HG03039 (cell line): Measurements from ENCODE around the gene SACS.

Source experiments
- ATAC-seq: cut with Tn5 transposase; IDR thresholded peaks from one replicate; pipeline ENCODE4 v1.9.1; 2021; ENCODE audit warnings: mild to moderate bottlenecking, moderate library complexity; ENCODE audit not compliant: unreplicated experiment

The SACS gene

DNA sequence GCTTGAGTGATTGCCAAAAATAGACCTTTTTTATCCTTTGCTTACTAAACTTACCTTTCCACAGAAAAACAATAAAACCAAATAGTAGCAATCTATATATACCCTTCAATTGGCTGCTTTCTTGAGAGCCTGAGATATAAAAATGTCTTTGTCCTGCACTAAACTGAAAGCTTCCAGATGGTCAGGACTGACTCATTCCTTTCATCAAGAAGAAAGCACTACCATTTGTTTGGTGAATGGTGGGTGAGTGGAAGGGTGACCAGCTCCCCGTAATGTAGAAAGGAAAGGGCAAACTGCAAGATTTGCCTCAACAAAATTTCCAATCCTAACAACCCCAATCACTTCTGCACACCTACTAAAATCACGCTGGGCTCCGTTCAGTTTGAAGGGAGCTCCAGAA, 67.8 kb downstream of the SACS start:
- ATAC-seq = no peak

DNA sequence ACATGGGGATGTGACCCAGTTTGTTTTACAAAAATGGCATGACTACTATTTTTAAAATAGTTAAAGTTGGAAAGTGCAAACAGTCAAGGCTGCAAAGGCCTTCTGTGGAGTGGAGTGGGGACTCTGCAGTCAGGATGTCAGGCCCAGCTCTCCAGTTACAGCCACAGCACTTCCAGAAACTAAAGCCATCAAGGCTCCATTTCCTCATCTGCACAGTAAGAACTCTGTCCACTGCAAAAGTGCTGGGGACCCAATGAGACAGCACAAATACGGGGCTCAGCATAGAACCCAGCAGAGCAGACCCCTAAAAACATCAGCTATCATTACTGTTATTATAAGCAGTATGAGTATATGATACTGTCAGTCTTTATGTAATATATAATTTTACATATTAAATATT, 73.6 kb downstream of the SACS start:
- no peak for ATAC-seq

DNA sequence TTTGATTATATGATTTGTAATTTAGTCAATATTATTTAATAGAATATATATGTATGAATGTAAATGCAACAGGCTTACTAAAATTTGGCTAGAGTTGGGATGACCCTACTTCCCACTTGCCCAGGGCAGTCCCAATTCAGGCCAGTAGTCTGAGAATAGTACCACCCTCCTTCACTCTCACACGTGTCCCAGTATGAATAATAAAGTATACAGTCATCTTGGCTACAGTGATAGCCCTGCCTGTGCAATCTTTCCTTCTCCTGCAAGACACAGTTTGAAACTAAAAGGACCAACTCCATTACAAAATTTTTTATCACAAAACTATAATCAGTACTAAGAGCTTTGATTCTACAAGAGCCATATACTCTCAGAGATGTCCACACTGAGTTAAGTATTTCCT, 76.2 kb downstream of the SACS start:
- ATAC-seq = no peak

- no peak for ATAC-seq
These were observed 77.1 kb downstream of the SACS start for GRCh38 chr13:23356368-23356767.

- ATAC-seq = no peak
These were observed 79.0 kb downstream of the SACS start for GRCh38 chr13:23354520-23354919.

DNA sequence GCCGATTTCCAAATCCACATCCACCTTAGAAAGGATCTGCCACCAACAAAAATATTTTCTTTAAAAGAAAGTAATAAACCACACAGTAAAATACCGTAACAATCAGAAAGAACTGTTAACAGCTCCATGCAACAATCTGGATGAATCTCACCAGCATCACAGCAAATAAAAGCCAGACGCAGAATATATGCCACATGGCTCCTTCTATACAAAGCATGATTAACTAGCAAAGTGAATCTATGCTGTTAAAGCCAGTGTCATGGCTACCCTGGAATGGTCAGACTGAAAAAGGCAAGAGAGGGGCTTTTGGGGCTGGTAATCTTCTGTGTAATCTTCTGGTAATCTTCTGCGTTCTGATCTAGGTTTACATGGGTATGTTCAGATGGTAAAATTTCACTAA, 81.3 kb downstream of the SACS start:
- no peak for ATAC-seq

- ATAC-seq = no peak
These were observed 83.5 kb downstream of the SACS start for GRCh38 chr13:23350009-23350408.

DNA sequence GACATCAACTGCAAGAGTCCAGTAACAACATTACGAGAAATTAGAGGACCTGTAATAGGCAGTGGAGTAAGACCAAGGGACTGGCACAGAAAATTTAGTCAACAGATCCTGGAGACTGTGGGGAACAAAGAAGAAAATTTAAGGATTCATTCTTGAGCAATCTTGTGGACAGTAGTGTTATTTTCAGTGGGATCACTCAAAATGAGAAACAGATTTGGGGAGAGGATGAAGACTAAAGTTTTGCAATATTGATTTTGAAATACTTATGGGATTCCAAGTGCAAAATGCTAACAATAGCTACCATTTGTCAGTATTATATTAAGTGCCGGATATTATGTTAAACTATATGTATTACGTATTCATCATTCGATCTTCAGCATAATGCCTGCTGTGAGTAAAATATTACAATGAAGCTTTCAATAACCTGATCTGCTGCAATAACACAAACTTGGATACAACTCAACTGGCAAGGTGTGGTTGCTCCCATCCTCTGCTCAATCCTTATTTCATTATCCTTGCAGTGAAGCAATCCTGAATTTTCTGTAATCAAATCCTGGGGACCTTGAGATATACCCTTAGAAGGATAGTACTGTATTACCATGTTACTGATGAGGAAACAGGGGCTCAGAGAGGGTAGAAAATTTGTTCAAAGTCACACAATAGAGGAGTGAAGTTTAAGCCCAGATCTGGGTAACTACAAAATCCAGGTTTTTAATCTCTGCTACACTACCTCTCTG, 84.2 kb downstream of the SACS start:
- ATAC-seq = no peak

DNA sequence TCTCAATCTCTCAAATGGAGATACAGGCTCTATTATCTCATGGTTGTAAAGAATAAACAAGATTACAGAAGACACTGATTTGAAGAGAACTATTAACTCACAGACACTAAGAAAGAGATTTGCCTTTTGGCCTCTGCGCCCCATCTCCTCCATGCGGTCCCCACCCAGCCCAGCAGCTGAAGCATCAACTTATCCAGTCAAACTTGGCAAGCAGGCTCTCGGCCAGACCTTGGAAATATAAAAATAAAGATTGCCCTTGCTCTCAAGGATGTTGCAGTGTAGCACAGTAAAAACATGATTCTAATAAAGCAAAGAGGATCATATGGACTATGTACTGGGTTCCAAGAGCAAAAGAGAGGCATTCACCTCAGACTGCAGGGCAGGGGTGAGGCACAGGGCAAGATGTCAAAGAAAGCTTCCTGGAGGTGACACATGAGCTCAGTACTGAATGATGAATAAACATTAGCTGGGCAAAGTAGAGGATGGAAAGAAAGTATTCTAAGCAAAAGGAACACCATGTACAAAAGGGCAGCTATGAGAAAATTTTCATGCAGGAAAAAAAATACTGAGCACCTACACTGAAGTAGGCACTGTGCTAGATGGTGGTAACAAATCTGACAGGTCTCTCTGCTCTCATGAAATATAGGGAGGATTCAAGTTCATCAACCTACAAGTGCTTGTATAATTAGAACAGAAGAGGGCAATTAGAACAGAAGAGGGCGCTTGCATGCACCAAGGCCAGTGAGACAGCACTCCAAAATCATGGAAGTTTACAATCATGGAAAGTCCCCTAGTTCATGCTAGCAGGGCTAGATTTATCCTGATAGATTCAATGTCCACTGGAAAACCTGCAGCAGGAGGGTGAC, 85.0 kb downstream of the SACS start:
- no peak for ATAC-seq

DNA sequence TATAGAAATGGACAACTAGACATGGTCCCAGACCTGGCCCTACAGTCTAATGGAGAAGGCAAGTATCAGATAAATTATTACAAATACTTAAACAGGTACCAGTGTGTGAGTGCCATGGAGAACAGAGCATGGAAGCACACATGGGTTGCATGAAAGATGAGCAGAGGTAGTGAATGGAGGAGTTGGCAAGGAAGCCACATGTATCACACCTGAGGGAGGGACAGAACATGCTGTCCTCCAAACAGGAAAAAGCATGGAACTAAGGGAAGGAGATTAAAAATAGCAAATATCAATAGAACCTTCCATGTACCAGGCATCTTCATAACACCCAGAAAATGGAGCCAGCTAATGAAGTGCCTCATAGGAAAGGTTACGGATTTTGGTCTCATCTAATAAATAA, 85.9 kb downstream of the SACS start:
- ATAC-seq = no peak

DNA sequence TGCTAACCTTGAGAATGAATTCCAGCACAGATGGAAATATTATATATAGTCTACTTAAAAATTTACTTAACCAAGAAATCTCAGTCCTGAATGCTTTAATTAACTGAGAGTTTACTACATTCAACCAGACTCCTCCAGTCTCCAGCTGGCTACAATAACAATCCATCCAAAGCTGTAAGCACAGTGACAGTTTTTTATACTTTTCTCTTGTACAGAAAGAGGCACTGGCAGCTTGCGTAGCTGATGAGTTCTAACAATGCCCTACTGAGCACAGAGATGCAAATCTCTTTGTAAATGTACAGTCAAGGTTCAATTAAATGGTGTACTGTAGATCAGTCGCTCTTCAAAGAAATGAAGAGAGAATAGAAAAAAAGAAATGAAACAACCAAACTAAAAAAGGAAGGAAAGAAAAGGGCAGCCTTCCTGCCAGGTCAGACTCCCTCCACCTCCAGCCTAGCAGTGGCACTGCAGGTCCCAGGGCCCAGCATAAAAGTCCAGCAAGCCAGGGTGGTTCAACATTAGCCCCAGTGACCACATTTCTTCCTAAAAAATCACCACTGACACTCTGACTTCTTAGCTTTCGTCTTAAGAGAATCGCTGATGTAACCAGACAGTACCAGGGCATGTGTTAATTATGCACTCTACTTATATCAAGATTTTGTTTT, 88.4 kb downstream of the SACS start:
- no peak for ATAC-seq

DNA sequence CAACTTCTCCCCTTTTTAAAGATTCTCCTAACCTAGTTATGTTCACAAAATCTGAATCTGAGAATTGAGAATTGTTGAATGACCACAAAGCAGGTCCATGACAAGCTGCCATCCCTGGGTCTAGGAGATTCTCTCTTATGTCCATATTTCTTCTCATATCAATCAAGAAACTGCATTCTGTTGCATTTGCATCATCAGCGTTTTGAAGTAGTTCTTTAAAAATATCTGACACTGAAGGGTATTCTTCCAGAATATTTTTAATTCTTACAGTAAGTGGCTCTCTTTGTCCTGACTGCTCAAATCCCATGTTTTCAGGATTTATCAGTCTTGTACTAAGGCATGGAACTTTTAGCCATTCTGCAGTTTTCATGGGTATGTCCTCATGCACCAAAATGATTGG, 94.3 kb downstream of the SACS start:
- no peak for ATAC-seq

- ATAC-seq = no peak
These were observed 103.1 kb downstream of the SACS start for GRCh38 chr13:23330356-23330755.

DNA sequence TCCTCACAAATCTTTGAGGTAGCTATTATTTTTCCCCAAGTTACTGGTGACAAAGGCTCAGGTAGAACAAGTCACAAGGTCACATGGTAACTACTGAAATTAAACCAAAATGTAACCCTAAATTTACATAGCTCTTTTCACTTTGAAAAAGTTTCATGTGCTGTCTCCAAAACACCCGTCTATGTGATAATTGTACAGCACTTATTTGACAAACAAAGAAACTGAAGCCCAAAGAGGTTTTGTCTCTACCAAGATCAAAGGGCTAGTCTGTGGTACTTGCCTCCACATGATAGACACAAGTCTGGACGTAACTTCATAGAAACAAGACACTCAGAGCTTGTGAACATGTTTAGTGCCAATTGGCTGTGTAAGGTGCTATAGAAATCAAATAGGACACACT, 108.3 kb downstream of the SACS start:
- peak; percentile 37 for ATAC-seq

- ATAC-seq = no peak
These were observed 109.4 kb downstream of the SACS start for GRCh38 chr13:23323946-23324709.

DNA sequence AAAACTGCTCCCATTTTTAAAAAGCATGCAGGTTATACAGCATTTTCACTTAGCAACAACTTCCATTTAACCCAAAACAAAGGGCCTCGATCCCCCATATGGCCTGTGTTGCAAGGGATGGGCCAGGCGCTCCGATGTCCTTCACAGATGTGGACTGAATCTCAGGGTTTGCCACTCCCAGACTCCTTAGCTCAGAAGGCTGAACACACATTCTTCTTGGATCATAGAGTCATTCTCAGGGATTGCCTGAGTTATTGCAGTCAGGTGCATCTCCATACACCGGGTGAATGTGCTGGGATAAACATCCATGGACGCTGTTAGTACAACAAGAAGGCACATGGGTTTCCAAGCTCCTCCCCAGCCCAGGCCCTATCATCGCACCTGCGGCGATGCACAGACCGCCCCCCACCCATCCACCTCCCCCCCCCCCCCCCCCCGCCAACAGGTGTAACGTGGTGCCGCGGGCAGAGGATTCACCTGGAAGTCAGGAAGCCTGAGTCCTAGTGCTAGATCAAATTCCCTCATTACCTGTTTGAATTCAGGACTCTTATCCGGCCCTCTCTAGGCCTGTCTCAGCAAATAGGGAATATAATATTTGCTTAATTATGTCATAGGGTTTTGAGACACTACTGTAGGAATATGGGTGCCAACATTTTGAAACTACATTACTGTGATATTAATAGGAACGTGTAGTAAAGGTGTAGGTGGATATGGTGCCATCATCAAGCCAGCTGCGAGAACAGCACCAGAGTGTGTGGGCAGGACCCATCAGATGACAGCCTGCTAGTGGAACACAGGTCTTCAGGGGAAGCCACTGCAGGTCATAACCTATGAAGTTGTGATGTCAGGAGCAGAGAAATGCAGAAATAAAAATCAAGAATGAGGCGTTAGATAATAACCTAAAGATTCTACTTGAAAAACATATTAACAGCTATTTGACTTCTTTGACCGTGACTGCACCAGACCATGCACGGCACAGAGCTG, 110.9 kb downstream of the SACS start:
- ATAC-seq = no peak

GRCh38 chr13:23321535-23322241, 111.8 kb downstream of the SACS start:
- ATAC-seq = peak; percentile 68

DNA sequence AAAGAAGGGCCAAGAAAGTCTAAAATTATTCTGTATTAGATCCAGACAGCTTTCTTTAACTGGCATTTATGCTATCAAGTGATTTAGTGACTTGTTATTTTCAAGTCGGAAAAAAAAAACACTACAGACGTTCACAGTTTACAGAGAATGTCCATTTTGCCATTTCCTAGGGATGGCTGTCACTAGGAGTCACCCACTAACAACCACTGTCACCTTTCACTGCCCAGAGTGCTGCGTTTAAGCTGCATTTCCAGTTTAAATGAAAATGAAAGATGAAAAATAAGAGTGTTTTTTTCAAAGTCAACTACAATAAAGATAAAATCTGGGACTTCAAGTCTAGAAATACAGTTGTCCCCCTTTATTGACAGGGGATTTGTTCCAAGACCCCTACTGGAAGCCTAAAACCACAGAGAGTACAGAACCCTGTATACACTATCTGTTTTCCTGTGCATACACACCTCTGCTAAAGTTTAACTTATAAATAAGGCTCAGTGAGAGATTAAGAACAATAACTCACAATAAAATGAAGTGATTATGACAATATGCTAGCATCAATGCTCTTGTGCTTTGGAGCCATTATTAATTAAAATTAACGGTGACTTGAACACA, 112.5 kb downstream of the SACS start:
- no peak for ATAC-seq

- ATAC-seq = no peak
These were observed 113.6 kb downstream of the SACS start for GRCh38 chr13:23319883-23320224.
